NCI-H2029 treated with DMSO at 0.1 percent for 48 hours (cell line): ENCODE data around the gene PRRC2B.
"Not testable (repeated sequence)": the region's sequence is repeated elsewhere in the genome, so short reads cannot be mapped to it uniquely, and the experiment has no call there.

Experiments
- DNase-seq: peaks from one replicate; lab custom pipeline; 2025; lab: John Stamatoyannopoulos, UW

PRRC2B gene

DNA sequence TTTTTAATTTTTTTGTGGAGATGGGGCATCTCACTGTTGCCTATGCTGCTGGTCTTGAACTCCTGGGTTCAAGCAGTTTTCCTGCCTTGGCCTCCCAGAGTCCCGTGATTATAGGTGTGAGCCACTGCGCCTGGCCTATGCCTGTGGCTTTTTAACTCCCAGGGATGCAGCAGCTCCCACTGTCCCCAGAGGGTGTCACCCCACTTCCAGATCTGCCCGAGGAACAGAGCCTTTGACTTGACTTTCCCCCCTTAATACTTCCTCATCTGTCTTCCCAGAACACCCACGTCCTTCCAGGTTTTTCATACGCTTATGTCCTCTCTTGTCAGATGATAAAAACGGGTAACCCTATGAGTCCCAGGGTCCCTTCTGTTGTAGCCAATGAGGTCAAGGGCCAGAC lies 7.6 kb upstream of the PRRC2B start:
- no peak for DNase-seq

DNA sequence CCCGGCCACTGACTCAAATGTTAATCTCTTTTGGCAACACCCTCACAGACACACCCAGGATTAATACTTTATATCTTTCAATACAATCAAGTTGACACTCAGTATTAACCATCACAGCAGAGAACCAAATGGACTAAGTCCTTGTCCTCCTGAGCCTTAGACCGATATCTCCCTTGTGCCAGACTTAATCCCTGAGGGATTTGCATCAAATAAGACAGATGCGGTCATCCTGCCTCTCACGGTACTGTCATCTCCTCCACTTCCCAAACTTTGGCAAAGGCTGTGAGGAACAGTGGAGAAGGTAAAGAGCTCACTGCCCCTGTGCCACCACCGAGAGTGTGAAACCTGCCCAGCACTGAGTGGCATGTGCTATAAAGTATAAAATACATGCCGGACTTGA lies 6.5 kb upstream of the PRRC2B start:
- DNase-seq, result no peak

GRCh38 chr9:131391020-131391419 lies 2.9 kb upstream of the PRRC2B start:
- no peak for DNase-seq

- DNase-seq, result no peak
Measured at GRCh38 chr9:131391504-131391903, 2.4 kb upstream of the PRRC2B start.

DNA sequence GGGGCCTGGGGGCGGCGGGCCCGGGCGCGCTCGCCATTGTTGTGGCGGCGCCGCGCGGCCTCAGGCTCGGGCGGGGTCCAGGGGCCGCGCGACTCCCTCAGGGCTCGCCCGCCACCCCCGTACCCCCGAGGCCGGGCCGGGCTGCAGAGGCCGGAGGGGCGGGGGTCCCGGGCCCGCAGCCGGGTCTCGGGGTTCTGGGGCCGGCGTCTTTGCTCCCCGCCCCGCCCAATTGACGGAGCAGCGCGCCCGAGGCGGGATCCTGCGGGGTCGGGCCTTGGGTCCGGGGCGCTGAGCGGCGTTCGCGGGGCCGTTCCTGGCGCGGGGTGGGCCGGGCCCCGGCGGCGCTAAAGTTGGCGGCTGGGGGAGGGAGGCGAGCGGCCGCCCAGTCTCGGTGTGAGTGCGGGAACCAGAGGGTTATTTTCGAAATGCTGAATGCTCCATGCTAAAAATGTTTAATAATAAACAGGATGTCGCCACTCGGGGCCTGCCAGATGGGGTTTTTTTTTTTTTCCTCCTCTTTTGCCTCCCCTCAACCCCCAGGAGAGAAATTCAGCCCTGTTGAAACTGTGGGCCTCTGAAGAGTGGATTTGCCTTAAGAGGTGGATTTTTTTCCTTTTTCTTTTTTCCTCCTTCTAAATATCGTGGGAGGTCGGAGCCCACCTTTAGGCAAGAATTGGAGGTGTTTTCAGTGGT lies 724 bp downstream of the PRRC2B start:
- DNase-seq, result no peak

- no peak for DNase-seq
Measured at GRCh38 chr9:131395157-131396098, 1.5 kb downstream of the PRRC2B start.

DNA sequence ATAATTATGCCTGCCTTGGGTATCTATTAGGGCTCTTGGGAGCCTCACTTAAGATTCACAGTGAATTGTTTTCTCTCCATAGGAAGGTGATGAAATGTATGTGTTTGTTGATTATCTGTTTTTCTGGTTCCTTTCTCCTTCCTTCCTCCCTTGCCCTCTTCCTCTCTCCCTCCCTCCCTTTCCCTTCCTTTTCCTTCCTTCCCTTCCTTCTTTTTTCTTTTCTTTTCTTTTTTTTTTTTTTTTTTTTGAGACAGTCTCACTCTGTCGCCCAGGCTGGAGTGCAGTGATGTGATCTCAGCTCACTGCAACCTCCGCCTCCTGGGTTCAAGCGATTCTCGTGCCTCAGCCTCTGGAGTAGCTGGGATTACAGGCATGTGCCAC lies 2.2 kb downstream of the PRRC2B start:
- DNase-seq, result not testable (repeated sequence)

- no peak for DNase-seq
Measured at GRCh38 chr9:131396626-131397025, 2.7 kb downstream of the PRRC2B start.

GRCh38 chr9:131397100-131397790 lies 3.4 kb downstream of the PRRC2B start:
- DNase-seq, result no peak

DNA sequence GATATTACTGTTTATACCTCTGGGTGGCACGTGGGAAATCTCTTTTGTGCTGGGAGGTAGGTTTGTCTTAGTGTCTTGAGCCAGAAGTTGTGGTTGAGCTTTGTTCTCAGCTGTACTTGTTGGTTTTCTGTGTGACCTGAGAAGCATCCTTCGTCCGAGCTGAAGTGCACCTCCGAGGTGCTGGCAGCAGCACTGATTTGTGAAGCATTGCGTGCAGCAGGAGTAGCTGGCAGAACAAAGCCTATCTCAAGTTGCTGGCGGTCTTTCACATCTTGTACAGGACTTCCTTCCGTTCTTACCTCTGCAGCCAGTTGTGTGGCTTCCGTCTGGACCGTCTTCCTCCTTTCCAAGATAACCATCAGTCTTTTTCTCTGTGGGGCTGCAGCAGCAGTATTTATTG lies 4.3 kb downstream of the PRRC2B start:
- DNase-seq, result no peak

- no peak for DNase-seq
Measured at GRCh38 chr9:131399972-131400371, 6.1 kb downstream of the PRRC2B start.

DNA sequence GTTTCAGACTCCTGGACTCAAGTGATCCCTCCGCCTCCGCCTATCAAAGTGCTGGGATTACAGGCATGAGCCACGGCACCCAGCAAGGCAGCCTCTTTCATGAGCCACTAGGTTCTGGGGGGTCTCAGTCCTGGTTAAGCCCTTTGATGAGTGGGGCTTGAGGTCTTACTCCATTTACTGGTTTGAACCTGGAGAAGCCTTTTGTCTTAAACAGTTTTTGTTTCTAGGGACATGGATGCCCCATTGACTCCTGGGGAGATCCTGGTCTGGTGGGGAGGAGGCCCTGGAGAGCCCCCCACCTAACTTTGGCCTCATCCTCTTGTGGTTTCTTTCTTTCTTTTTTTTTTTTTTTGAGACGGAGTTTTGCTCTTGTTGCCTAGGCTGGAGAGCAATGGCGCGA lies 6.7 kb downstream of the PRRC2B start:
- no peak for DNase-seq

- no peak for DNase-seq
Measured at GRCh38 chr9:131402073-131402472, 8.2 kb downstream of the PRRC2B start.

- peak; percentile 55 for DNase-seq
Measured at GRCh38 chr9:131402738-131403492, 9.0 kb downstream of the PRRC2B start.

DNA sequence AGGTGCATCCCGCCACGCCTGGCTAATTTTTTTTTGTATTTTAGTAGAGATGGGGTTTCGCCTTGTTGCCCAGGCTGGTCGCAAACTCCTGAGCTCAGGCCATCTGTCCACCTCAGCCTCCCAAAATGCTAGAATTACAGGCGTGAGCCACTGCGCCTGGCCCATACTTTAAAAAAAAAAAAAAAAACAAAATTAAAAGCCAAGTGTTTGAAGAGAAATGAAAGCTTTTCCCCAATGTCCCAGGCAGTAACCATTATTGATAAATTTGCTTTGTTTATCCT lies 9.5 kb downstream of the PRRC2B start:
- DNase-seq, result no peak

GRCh38 chr9:131404581-131404980 lies 10.7 kb downstream of the PRRC2B start:
- no peak for DNase-seq

DNA sequence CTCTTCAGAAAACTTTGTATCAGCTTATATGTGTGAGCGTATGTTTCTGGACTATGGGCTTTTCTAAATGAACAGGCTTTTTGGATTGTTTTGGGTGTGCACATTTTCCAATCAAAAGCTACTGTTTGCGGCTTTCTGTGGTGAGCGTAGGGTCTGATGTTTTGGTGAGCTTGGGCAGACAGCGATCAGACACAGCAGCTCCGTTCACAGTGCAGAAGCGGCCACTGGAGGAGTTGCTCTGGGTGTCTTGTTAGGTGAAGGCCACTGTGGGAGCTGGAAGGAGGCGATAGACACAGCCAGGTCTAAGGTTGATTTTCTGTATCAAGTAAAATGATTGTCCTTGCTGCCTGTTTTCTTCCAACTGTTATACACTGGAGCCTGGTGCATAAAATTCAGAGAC lies 11.1 kb downstream of the PRRC2B start:
- DNase-seq, result no peak

GRCh38 chr9:131405428-131405827 lies 11.5 kb downstream of the PRRC2B start:
- DNase-seq, result no peak

GRCh38 chr9:131405858-131406537 lies 12.1 kb downstream of the PRRC2B start:
- DNase-seq, result no peak

DNA sequence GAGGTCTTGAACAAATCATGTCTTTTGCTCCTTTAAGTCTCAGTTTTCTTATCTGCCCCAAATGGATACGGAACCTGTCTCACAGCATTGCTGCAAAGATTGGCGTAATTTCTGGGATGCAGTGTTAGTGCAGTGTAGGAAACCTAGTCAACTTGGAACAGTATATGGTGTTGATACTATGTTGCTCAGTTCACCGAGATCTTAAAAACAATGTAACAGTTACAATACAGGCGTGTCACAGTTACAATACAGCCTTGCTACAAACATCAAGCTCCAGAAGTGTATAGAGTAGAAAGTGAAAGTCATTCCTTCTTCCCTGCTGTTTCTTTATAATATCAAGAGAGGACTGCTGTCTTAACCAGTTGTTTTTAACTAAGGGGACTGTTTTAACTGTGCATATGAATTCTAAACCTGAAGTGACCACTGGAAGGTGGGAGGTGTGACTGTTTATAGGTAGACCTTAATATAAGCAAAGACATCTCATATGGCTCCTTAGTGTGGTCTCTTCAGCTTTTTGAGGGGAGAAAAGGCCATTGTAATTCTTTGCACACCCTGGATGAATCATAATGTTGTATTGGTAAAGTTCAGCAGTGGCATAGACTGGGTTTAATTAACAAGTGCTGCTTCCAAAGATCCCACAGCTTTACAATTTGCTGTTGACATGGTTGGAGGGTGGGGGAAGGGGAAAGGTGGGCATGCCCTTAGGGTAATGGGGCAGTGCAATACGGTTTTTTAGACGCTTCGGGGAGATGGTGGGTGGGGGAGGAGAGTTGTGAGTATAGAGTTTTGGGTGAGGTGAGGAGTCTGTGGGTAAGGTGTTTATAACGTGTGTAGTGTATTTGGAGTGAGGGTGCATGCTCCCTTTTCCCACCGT lies 12.9 kb downstream of the PRRC2B start:
- DNase-seq, result no peak

GRCh38 chr9:131407717-131408195 lies 13.9 kb downstream of the PRRC2B start:
- peak; percentile 68 for DNase-seq
